ENCODE data around the gene SDF2L1.
"Not testable (repeated sequence)": the region's sequence is repeated elsewhere in the genome, so short reads cannot be mapped to it uniquely, and the experiment has no call there.

The SDF2L1 gene

DNA sequence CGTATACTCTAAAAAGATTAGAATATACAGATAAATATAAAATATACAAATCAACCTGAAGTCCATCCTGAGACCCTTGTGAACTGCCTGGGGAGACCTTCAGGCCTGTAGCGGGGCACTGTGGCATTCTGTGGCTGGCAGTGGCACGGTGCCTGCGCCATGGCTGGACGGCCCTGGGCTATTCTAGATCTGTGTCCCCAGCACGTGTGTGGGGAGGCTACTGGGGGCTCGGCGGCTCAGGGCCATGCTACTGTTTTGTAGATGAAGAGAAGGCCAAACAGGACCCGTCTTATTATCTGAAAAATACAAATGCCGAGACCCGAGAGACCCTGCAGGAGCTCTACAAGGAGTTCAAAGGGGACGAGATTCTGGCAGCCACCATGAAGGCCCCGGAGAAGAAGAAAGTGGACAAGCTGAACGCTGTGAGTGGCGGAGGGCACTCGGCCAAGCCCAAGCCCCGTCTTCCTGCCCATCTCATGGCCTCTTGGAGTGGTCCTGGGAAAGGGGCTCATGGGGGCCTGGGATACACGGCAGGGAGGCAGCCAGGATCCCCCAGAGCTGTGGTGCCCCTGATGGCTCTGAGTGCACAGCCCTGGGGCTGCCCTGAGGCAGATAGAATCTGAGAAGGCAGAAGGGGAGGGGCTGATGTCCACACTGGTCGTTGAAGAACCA, 42.5 kb downstream of the SDF2L1 start:
- H3K27ac ChIP-seq, result no peak overlapping the region
- DNase-seq (ENCODE audit: low read depth, low spot score), result no peak

DNA sequence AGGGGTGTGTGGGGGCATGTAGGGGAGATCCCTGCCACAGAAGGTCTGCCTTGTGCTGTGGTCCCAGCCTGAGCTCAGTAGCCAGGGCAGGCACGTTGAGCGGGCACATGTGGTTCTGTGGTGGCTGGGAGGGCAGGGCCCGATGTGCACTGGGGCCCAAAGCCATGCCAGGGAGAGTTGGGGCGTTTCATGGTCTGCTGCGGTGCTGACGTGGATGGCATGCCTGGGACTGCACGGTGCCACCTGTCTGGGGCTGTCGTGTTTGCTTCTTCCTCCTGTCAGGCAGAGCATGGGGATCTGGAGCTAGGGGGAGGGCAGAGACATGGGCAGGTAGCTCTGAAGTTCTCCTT, 43.0 kb downstream of the SDF2L1 start:
- no peak overlapping the region for H3K27ac ChIP-seq
- DNase-seq (ENCODE audit: low read depth, low spot score), result no peak

DNA sequence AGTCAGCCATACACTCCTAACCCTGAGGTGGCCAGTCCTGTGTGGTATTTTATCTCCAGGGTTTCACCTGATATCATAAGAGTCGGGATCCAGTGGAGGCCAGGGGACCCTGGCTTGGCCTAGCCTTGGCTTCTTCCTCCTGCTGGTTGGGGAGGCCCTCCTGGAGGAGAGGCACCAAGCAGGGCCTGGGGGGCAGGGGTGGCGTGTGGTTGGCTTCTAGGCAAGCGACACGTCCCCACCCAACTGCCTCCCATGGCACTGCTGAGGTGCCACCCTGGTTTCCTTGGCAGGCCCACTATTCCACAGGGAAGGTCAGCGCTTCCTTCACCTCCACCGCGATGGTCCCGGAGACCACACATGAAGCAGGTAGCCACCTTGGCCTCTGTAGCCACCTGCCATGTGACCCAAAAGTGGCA, 44.1 kb downstream of the SDF2L1 start:
- DNase-seq (ENCODE audit: low read depth, low spot score), result no peak
- H3K27ac ChIP-seq, result no peak overlapping the region

DNA sequence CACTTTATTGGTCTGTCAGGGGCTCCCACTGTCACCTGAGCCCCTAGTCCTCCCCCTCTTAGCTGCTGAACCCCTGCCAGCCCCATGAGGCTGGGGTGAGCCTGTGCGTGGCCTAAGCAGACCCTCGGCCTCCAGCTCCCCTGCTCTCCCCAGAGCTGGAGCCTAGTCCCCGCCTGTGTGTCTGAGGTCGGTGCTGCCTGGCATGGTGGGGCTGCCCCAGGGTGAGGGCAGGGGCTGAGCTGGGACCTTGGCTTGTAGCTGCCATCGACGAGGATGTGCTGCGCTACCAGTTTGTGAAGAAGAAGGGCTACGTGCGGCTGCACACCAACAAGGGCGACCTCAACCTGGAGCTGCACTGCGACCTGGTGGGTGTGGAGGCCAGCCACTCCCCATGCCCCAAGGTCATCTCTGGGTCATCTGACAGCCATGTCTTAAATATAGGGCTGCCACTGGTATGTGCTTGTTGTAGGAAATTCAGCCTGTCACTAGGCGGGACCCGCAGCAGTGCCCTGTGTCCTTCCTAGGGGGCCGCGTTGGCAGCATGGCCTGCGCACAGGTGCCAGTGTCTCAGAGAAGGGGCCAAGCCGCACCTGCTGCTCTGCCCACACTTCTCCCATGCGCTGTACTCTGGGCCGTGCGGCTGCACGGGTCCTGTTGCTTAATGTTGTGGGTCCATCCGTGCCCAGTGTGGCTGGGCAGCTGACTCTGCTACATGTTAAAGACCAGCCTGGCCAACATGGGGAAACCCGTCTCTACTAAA, 44.7 kb downstream of the SDF2L1 start:
- no peak overlapping the region for H3K27ac ChIP-seq
- no peak for DNase-seq (ENCODE audit: low read depth, low spot score)

DNA sequence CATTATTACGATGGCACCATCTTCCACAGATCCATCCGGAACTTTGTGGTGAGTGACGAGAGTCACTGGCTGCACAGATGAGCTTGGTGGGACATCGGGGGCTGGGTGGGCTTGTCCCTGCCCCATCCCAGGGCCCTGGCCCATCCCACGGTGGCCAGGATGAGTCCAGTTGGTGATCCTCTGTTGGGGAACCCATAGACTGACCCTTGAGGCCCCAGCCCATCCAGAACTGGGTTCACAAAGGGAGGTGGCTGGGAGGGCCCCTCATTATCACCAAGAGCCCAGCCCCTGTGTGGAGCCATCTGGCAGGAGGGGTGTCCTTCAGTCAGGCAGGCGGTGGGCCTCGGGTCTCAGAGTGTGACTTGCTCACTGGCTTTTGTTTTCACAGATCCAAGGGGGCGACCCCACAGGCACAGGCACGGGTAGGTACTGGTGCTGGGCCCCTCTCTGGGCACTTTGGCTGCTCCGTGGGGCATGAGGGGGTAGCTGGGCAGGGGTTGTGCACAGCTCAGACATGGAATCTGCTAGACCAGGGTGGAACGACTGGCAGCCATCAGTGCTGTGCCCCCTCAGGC, 45.7 kb downstream of the SDF2L1 start:
- DNase-seq (ENCODE audit: low read depth, low spot score), result no peak
- no peak overlapping the region for H3K27ac ChIP-seq

DNA sequence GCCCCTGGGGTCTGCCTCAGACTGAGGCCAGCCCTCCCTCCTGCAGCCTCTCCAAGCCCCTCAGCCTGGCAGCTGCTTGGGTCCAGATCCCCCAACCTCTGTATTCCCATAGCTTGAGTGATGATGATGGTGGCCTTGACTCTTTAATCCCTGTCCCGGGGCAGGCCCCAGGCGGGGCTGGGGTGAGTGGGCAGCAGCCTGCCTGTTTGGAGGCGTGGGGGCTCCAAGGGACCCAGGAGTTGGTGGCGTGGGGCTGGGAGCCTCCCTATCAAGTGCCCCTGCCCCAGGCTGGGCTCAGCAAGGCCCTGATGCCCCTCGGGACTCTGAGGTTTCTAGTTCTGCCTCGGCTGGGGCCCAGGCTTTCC, 46.2 kb downstream of the SDF2L1 start:
- H3K27ac ChIP-seq, result no peak overlapping the region
- DNase-seq (ENCODE audit: low read depth, low spot score), result no peak

DNA sequence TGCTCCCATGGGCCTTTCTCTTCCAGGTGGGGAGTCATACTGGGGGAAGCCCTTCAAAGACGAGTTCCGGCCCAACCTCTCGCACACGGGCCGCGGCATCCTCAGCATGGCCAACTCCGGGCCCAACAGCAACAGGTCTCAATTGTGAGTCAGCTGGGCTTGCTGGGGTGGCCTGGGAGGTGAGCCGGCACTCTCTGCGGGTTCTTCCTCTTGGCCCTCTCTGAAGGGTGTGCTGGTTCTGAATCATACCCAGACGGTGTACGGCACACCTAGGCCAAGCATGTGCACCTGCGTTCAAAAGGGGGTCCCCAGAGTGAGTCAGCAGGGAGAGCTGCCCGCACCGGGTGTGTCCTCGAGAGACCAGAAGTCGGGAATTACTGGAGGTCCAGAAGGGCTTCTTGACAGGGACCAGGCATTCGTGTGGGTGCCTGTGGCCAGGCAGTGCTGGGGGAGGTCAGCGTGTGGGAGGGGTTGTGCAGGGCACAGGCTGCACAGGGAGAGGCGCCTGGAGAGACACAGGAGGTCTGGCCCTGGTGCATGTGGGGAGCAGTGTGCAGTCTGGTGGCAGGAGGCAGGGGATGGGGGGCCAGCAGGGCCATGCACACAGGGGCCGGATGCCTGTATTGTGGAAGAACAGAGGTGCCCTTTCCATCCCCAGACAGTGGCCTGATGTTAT, 46.7 kb downstream of the SDF2L1 start:
- no peak overlapping the region for H3K27ac ChIP-seq
- DNase-seq (ENCODE audit: low read depth, low spot score), result no peak

DNA sequence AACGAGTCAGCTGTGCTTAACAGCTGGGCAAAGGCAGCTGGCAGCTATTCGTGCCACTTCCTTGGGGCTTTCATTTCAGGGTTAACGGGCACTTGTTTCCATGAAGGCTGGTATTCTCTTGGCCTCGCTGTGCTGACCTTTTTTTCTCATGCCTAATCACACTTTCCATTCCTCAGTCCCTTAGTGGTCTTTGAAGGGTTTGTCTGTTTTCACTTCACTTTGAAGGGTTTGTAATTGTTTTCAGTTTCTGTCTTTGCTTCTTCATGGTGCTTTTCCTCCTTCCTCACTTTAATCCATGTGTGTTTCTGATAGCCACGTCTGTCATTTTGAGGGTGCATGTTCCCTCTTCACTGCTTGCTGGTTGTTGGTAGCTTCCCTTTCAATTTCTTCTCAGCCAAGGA, 48.3 kb downstream of the SDF2L1 start:
- DNase-seq (ENCODE audit: low read depth, low spot score), result no peak
- no peak overlapping the region for H3K27ac ChIP-seq

DNA sequence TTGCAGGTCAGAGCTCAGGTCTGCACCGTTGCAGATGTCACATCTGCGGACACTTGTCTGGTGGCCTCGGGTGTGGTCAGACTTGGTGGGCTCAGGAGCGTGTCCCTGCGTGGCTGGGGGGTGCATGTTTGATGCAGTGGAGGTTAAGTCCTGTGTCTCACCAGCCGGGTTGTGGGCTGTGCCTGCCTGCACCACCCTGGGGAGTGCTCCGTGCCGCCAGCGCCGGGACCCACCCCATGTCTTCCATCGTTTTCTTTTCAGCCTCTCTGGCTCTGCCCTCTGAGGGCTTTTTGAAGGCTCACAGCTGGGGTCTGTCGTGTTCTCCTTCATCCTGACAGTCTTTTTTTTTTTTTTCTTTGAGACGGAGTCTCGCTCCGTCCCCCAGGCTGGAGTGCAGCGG, 49.7 kb downstream of the SDF2L1 start:
- no peak for DNase-seq (ENCODE audit: low read depth, low spot score)
- H3K27ac ChIP-seq, result no peak overlapping the region

DNA sequence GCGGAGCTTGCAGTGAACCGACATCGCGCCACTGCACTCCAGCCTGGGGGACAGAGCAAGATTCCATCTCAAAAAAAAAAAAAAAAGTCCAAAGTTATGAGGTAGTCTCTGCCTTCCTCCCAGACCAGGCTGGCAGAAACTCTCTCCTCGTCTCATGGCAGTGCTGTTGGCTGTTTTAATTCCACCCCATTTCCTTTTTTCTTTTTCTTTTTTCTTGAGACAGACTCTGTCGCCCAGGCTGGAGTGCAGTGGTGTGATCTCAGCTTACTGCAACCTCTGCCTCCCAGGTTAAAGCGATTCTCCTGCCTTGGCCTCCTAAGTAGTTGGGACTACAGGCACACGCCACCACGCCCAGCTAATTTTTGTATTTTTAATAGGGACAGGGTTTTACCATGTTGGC, 50.8 kb downstream of the SDF2L1 start:
- not testable (repeated sequence) for DNase-seq (ENCODE audit: low read depth, low spot score); H3K27ac ChIP-seq

DNA sequence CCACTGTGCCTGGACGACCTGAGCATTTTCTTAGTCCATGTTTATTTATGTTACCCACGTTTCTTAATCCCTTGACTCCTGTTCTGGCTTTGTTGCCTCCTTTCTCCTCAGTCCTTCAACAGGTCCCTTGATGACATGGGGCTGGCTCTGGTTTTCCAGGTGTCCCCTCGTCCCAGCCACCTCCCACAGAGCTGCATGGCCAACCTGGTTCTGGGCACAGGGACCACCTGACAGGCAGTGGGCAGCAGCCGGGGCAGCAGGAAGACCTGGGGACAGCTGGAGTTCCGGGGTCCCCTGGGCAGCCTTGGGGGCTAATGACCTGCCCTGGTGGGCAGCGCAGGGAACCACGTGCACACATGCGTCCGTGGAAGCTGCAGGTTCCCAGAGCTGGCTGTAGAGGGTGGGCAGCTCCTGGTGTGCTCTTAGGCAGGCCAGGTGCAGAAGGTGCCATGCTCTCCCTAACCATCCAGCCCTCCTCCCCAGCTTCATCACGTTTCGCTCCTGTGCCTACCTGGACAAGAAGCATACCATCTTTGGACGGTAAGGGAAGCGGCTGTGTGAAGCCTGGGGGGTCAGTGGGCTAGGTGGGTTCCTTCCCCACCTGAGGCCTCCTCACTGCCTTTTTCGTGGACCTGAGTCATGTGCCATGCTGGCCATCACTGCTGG, 51.4 kb downstream of the SDF2L1 start:
- no peak for DNase-seq (ENCODE audit: low read depth, low spot score)
- H3K27ac ChIP-seq, result no peak overlapping the region

Measured in epithelial cell of prostate (primary cell).